WTC11 (cell line): ENCODE results near the gene TPM2. TPM values are rescaled to one million over a fixed set of nuclear protein-coding genes. Genes with fewer than 3 reads are reported as not detected.

Experiments
- ATAC-seq: fragments of 200-7000 bp; cut with Tn5 transposase; 2 replicates; pipeline ENCODE4 v1.10.0; 2021; ENCODE audit warnings: mild to moderate bottlenecking, moderate library complexity
- CTCF ChIA-PET: fragments of 300-600 bp; sonication (Branson Sonifier 250); formaldehyde crosslinking; loops from one replicate; lab custom pipeline; 2021; ENCODE audit warnings: antibody characterized with exemption; lab: Charles Lee
- POLR2A ChIA-PET: fragments of 350-600 bp; sonication (Branson Sonifier 250); formaldehyde crosslinking; loops from one replicate; lab custom pipeline; 2021; ENCODE audit warnings: antibody characterized with exemption; lab: Charles Lee
- DNase-seq: peaks from one replicate; pipeline ENCODE4 v3.0.0; 2021; ENCODE audit warnings: low spot score
- H3K27ac Mint-ChIP-seq: 2 replicates; pipeline ENCODE4 v1.8.0; 2021; ENCODE audit warnings: mixed read lengths
- H3K27me3 Mint-ChIP-seq: 2 replicates; pipeline ENCODE4 v1.8.0; 2021; ENCODE audit warnings: low read depth, mild to moderate bottlenecking, moderate library complexity, mixed read lengths
- H3K36me3 Mint-ChIP-seq: 2 replicates; pipeline ENCODE4 v1.8.0; 2021; ENCODE audit warnings: mixed read lengths
- H3K4me1 Mint-ChIP-seq: 2 replicates; pipeline ENCODE4 v1.8.0; 2022; ENCODE audit warnings: mixed read lengths
- H3K4me3 Mint-ChIP-seq: 2 replicates; pipeline ENCODE4 v1.8.0; 2021; ENCODE audit warnings: mild to moderate bottlenecking, moderate library complexity, mixed read lengths
- H3K9me3 Mint-ChIP-seq: 2 replicates; pipeline ENCODE4 v1.8.0; 2021; ENCODE audit warnings: mixed read lengths
- CREM ChIP-seq: sonication (generic); formaldehyde crosslinking; IDR thresholded peaks from 2 replicates; pipeline ENCODE4 v1.8.1; 2022; ENCODE audit warnings: mild to moderate bottlenecking, missing genetic modification reagents, moderate library complexity
- ESRRA ChIP-seq: sonication (generic); formaldehyde crosslinking; IDR thresholded peaks from 2 replicates; pipeline ENCODE4 v1.8.1; 2022; ENCODE audit warnings: mild to moderate bottlenecking, missing genetic modification reagents, borderline replicate concordance
- ETV6 ChIP-seq: sonication (generic); formaldehyde crosslinking; IDR thresholded peaks from 2 replicates; pipeline ENCODE4 v1.8.1; 2022; ENCODE audit warnings: mild to moderate bottlenecking, missing genetic modification reagents
- NFYB ChIP-seq: sonication (generic); formaldehyde crosslinking; conservative IDR thresholded peaks from 2 replicates; pipeline ENCODE4 v1.8.0; 2022; ENCODE audit warnings: low read depth, missing genetic modification reagents
- NR1H2 ChIP-seq: sonication (generic); formaldehyde crosslinking; IDR thresholded peaks from 2 replicates; pipeline ENCODE4 v1.9.0; 2021; ENCODE audit warnings: mild to moderate bottlenecking, moderate library complexity, missing genetic modification reagents
- ZBTB21 ChIP-seq: sonication (generic); formaldehyde crosslinking; IDR thresholded peaks from 2 replicates; pipeline ENCODE4 v1.8.1; 2023; ENCODE audit warnings: mild to moderate bottlenecking, missing genetic modification reagents, borderline replicate concordance
- ZNF219 ChIP-seq: sonication (generic); formaldehyde crosslinking; IDR thresholded peaks from 2 replicates; pipeline ENCODE4 v1.8.0; 2023; ENCODE audit warnings: missing genetic modification reagents, mild to moderate bottlenecking, borderline replicate concordance
- ZNF232 ChIP-seq: sonication (generic); formaldehyde crosslinking; IDR thresholded peaks from 2 replicates; pipeline ENCODE4 v1.8.0; 2022; ENCODE audit warnings: mild to moderate bottlenecking, missing genetic modification reagents
- ZNF317 ChIP-seq: sonication (generic); formaldehyde crosslinking; IDR thresholded peaks from 2 replicates; pipeline ENCODE4 v1.8.1; 2023; ENCODE audit warnings: low read depth, mild to moderate bottlenecking, moderate library complexity, missing genetic modification reagents, borderline replicate concordance
- total RNA-seq: library from RNA; stranded (reverse); gene quantifications from 3 replicates; pipeline ENCODE4 v1.2.3, GENCODE V29; 2021
- TF ChIP-seq, protein P1 (sequence below): sonication (generic); formaldehyde crosslinking; IDR thresholded peaks from 2 replicates; pipeline ENCODE4 v1.8.1; 2023; ENCODE audit warnings: mild to moderate bottlenecking, missing genetic modification reagents, borderline replicate concordance
- TF ChIP-seq, protein P2 (sequence below): sonication (generic); formaldehyde crosslinking; IDR thresholded peaks from 2 replicates; pipeline ENCODE4 v1.8.0; 2022; ENCODE audit warnings: mild to moderate bottlenecking, missing genetic modification reagents
- TF ChIP-seq, protein P3 (sequence below): fragments of 250-450 bp; sonication (Bioruptor Pico); IDR thresholded peaks from 2 replicates; pipeline ENCODE4 v1.9.0; 2021; ENCODE audit warnings: mild to moderate bottlenecking
- TF ChIP-seq, protein P4 (sequence below): sonication (generic); formaldehyde crosslinking; conservative IDR thresholded peaks from 2 replicates; pipeline ENCODE4 v1.8.1; 2023; ENCODE audit warnings: mild to moderate bottlenecking, low read depth, missing genetic modification reagents, moderate library complexity
- TF ChIP-seq, protein P5 (sequence below): fragments of 250-450 bp; sonication (Bioruptor Pico); IDR thresholded peaks from 2 replicates; pipeline ENCODE4 v1.9.0; 2021; ENCODE audit warnings: mild to moderate bottlenecking, borderline replicate concordance

TPM2 gene
- total RNA-seq, 1 experiment from 2014 or later = 146 TPM

DNA sequence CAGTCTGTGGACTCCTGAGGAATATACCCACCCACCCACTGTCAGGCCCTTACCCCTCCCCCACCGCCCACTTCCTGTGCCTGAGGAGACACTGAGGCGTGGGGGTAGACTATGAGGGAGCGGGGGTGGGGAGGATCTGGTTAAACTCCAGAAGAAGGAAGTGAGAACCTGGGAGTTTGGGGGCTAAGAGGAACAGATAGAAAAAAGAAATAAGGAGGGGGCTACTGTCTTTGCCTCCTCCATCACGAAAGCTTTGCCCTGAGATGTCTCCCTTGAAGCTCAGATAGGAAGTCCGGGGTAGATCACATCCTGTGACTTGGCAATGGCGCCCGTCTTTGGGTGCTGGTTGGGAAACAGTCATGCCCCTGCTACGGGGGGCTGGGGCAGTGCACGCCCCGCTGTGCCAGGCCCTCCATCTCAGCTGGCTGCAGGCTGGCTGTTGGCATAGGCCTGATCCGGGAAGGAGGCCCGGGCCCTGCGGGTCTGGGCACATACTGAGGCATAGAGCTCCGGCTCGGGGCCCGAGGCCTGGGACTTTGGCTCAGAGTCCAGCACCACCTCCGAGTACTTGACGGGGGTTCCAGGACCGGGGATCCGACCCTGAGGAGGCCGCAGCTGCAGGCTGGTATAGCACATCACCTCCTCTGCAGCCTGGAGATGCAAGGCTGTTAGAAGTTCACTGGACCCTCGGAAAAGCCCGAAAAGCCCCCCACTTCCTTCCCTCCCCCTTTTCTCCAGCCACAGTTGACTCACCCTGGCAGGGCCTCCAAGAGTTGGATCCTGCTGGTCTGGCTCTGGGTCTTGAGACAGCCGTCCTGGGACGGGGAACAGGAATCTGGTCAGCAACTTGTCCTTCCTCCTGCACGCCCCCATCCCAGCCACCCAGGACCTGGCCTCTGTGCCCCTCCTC, 40.0 kb downstream of the TPM2 start (continued):
- TF ChIP-seq, protein P1, sequence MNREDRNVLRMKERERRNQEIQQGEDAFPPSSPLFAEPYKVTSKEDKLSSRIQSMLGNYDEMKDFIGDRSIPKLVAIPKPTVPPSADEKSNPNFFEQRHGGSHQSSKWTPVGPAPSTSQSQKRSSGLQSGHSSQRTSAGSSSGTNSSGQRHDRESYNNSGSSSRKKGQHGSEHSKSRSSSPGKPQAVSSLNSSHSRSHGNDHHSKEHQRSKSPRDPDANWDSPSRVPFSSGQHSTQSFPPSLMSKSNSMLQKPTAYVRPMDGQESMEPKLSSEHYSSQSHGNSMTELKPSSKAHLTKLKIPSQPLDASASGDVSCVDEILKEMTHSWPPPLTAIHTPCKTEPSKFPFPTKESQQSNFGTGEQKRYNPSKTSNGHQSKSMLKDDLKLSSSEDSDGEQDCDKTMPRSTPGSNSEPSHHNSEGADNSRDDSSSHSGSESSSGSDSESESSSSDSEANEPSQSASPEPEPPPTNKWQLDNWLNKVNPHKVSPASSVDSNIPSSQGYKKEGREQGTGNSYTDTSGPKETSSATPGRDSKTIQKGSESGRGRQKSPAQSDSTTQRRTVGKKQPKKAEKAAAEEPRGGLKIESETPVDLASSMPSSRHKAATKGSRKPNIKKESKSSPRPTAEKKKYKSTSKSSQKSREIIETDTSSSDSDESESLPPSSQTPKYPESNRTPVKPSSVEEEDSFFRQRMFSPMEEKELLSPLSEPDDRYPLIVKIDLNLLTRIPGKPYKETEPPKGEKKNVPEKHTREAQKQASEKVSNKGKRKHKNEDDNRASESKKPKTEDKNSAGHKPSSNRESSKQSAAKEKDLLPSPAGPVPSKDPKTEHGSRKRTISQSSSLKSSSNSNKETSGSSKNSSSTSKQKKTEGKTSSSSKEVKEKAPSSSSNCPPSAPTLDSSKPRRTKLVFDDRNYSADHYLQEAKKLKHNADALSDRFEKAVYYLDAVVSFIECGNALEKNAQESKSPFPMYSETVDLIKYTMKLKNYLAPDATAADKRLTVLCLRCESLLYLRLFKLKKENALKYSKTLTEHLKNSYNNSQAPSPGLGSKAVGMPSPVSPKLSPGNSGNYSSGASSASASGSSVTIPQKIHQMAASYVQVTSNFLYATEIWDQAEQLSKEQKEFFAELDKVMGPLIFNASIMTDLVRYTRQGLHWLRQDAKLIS (CRISPR knock-in tag) = no peak
- no peak for TF ChIP-seq NR1H2 (CRISPR knock-in tag)
- TF ChIP-seq, protein P2, sequence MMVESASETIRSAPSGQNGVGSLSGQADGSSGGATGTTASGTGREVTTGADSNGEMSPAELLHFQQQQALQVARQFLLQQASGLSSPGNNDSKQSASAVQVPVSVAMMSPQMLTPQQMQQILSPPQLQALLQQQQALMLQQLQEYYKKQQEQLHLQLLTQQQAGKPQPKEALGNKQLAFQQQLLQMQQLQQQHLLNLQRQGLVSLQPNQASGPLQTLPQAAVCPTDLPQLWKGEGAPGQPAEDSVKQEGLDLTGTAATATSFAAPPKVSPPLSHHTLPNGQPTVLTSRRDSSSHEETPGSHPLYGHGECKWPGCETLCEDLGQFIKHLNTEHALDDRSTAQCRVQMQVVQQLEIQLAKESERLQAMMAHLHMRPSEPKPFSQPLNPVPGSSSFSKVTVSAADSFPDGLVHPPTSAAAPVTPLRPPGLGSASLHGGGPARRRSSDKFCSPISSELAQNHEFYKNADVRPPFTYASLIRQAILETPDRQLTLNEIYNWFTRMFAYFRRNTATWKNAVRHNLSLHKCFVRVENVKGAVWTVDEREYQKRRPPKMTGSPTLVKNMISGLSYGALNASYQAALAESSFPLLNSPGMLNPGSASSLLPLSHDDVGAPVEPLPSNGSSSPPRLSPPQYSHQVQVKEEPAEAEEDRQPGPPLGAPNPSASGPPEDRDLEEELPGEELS (CRISPR knock-in tag) = no peak
- TF ChIP-seq, protein P3, sequence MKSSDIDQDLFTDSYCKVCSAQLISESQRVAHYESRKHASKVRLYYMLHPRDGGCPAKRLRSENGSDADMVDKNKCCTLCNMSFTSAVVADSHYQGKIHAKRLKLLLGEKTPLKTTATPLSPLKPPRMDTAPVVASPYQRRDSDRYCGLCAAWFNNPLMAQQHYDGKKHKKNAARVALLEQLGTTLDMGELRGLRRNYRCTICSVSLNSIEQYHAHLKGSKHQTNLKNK (CRISPR knock-in tag) = no peak
- no peak for TF ChIP-seq ESRRA (CRISPR knock-in tag)
- TF ChIP-seq NFYB = no peak
- no peak for TF ChIP-seq ETV6 (CRISPR knock-in tag)
- TF ChIP-seq ZNF219 = no peak
- TF ChIP-seq, protein P4, sequence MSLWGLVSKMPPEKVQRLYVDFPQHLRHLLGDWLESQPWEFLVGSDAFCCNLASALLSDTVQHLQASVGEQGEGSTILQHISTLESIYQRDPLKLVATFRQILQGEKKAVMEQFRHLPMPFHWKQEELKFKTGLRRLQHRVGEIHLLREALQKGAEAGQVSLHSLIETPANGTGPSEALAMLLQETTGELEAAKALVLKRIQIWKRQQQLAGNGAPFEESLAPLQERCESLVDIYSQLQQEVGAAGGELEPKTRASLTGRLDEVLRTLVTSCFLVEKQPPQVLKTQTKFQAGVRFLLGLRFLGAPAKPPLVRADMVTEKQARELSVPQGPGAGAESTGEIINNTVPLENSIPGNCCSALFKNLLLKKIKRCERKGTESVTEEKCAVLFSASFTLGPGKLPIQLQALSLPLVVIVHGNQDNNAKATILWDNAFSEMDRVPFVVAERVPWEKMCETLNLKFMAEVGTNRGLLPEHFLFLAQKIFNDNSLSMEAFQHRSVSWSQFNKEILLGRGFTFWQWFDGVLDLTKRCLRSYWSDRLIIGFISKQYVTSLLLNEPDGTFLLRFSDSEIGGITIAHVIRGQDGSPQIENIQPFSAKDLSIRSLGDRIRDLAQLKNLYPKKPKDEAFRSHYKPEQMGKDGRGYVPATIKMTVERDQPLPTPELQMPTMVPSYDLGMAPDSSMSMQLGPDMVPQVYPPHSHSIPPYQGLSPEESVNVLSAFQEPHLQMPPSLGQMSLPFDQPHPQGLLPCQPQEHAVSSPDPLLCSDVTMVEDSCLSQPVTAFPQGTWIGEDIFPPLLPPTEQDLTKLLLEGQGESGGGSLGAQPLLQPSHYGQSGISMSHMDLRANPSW (CRISPR knock-in tag) = no peak
- TF ChIP-seq ZNF317 (CRISPR knock-in tag) = no peak
- no peak for TF ChIP-seq CREM (CRISPR knock-in tag)

DNA sequence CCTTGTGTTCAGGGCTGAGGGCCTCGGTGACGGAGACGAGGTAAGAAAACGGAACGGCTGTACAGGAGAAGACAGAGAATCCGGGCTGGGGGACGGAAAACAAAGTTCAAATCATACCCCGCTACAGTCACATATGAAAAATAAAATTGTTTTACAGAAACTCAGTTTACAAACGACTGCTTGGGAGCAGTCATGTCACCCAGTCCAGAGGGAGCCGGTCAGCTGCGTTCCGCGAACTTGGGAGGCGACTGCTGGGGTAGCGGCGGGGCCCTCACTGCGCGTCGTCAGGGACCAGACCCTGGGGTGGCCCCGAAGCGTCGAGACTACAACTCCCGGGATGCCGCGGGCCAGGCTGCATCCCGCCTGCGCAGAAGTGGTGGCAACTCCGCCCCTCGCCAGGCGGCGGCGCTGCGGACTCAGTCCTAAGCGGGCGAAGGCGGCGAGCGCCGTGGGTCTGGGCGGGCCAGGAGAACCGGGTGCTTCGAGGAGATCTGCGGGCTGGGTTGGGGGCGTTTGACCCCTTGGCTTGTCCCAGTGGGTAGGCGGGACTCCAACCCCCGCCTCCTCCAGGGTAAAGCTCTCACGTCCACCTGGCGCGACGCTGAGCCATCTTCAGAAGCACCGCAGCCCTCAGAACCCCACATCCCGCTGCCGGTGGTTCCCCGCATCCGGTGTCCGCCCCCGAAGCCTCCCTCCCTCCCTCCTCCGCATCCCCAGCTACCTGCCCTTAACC, 43.0 kb downstream of the TPM2 start:
- ChIA-PET POLR2A (interaction anchor here (0.5 to 2.5 kb wide), 12 partner anchors 11 to 349 kb away, joined by 3 to 21 read pairs (median 4); partner anchors contain the start of genes ARHGEF39, CCDC107, CREB3 and RMRP), CTCF (interaction anchor here (0.7 to 4.4 kb wide), 31 partner anchors 10 to 1206 kb away, joined by 3 to 47 read pairs (median 6); partner anchors contain the start of genes ARHGEF39, ATOSB, CCDC107 and GBA2)
- ATAC-seq (peak; percentile 89), DNase-seq (peak; percentile 96)
- Mint-ChIP-seq H3K27ac (peak overlapping the region; percentile 82), H3K36me3 (0 out of 2 replicates have a peak, but pooled peaks cover under 1% of the 10 kb centered on the region), H3K4me1 (peaks cover 43% of the 10 kb centered on the region), H3K9me3 (peaks cover 1% of the 10 kb centered on the region), H3K4me3 (peak overlapping the region; percentile 88), H3K27me3 (peaks cover 13% of the 10 kb centered on the region)
- TF ChIP-seq, protein P5, sequence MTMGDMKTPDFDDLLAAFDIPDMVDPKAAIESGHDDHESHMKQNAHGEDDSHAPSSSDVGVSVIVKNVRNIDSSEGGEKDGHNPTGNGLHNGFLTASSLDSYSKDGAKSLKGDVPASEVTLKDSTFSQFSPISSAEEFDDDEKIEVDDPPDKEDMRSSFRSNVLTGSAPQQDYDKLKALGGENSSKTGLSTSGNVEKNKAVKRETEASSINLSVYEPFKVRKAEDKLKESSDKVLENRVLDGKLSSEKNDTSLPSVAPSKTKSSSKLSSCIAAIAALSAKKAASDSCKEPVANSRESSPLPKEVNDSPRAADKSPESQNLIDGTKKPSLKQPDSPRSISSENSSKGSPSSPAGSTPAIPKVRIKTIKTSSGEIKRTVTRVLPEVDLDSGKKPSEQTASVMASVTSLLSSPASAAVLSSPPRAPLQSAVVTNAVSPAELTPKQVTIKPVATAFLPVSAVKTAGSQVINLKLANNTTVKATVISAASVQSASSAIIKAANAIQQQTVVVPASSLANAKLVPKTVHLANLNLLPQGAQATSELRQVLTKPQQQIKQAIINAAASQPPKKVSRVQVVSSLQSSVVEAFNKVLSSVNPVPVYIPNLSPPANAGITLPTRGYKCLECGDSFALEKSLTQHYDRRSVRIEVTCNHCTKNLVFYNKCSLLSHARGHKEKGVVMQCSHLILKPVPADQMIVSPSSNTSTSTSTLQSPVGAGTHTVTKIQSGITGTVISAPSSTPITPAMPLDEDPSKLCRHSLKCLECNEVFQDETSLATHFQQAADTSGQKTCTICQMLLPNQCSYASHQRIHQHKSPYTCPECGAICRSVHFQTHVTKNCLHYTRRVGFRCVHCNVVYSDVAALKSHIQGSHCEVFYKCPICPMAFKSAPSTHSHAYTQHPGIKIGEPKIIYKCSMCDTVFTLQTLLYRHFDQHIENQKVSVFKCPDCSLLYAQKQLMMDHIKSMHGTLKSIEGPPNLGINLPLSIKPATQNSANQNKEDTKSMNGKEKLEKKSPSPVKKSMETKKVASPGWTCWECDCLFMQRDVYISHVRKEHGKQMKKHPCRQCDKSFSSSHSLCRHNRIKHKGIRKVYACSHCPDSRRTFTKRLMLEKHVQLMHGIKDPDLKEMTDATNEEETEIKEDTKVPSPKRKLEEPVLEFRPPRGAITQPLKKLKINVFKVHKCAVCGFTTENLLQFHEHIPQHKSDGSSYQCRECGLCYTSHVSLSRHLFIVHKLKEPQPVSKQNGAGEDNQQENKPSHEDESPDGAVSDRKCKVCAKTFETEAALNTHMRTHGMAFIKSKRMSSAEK (CRISPR knock-in tag) = no peak
- TF ChIP-seq ZNF232 = peak; percentile 83; the same call in 1 of the 2 replicates
- 0 out of 2 replicates have a peak, but pooled peaks have one; percentile 24 for TF ChIP-seq ZBTB21 (CRISPR knock-in tag)
- TF ChIP-seq, protein P1 (CRISPR knock-in tag) = no peak
